DND-41 (cell line): Measurements from ENCODE around the gene RAB4A.

Experiments used
- ATAC-seq: fragments of 200-7000 bp; cut with Tn5 transposase; 3 replicates; pipeline ENCODE4 v1.9.1; 2021; ENCODE audit warnings: low read depth; ENCODE audit not compliant: insufficient read depth
- DNase-seq: peaks from one replicate; pipeline ENCODE4 v3.0.0-alpha.2; 2020
- H2AFZ ChIP-seq: 2 replicates; pipeline ENCODE4 v1.6.0; 2012; ENCODE audit warnings: low read depth, low read length
- H3K27ac ChIP-seq: 2 replicates; pipeline ENCODE4 v1.5.1; 2012; ENCODE audit warnings: low read length, inconsistent platforms
- H3K27me3 ChIP-seq: fragments of 200-600 bp; sonication (generic); 2 replicates; pipeline ENCODE4 v1.6.0; 2012; ENCODE audit warnings: low read length, mild to moderate bottlenecking, inconsistent platforms; ENCODE audit not compliant: insufficient read depth, poor library complexity
- H3K36me3 ChIP-seq: 2 replicates; pipeline ENCODE4 v1.5.1; 2012; ENCODE audit warnings: low read length, inconsistent platforms; ENCODE audit not compliant: insufficient read depth
- H3K4me1 ChIP-seq: 2 replicates; pipeline ENCODE4 v1.5.1; 2012; ENCODE audit warnings: mild to moderate bottlenecking, low read length; ENCODE audit not compliant: insufficient read depth
- H3K4me2 ChIP-seq: 2 replicates; pipeline ENCODE4 v1.6.0; 2012; ENCODE audit warnings: mild to moderate bottlenecking, moderate library complexity, low read length, inconsistent platforms; ENCODE audit not compliant: insufficient read depth
- H3K4me3 ChIP-seq, 2 experiments: fragments of 200-600 bp in 1 of 2; shearing (Covaris generic) in 1 of 2; 2 replicates each; pipeline ENCODE4 v1.5.1; 2012 to 2016; ENCODE audit warnings: inconsistent platforms in 2 of 2, low read length in 2 of 2, mild to moderate bottlenecking in 2 of 2, low read depth in 1 of 2, moderate library complexity in 1 of 2
- H3K79me2 ChIP-seq: 2 replicates; pipeline ENCODE4 v1.6.0; 2012; ENCODE audit warnings: low read length, inconsistent platforms; ENCODE audit not compliant: insufficient read depth
- H3K9ac ChIP-seq: 2 replicates; pipeline ENCODE4 v1.6.0; 2012; ENCODE audit warnings: low read depth, mild to moderate bottlenecking, inconsistent platforms, low read length, moderate library complexity
- H3K9me3 ChIP-seq: 2 replicates; pipeline ENCODE4 v1.5.1; 2012; ENCODE audit warnings: low read length, moderate library complexity, mild to moderate bottlenecking, inconsistent platforms; ENCODE audit not compliant: insufficient read depth, severe bottlenecking
- H4K20me1 ChIP-seq: 2 replicates; pipeline ENCODE4 v1.6.0; 2012; ENCODE audit warnings: low read length; ENCODE audit not compliant: insufficient read depth
- CTCF ChIP-seq: IDR thresholded peaks from 2 replicates; pipeline ENCODE4 v1.5.1; 2012; ENCODE audit warnings: borderline replicate concordance, low read length, moderate library complexity, mild to moderate bottlenecking; ENCODE audit not compliant: poor library complexity, severe bottlenecking; ENCODE audit errors: extremely low read depth
- EZH2 ChIP-seq: IDR thresholded peaks from 3 replicates; pipeline ENCODE4 v1.6.1; 2012; ENCODE audit warnings: borderline replicate concordance, low read depth, mild to moderate bottlenecking, moderate library complexity, low read length, inconsistent platforms; ENCODE audit not compliant: severe bottlenecking

Gene RAB4A

GRCh38 chr1:229238674-229239415 lies 32.1 kb upstream of the RAB4A start:
- H3K27me3 ChIP-seq, result peaks cover 5% of the 10 kb centered on the region
- no peak overlapping the region for H3K4me2 ChIP-seq
- no peaks in the 10 kb centered on the region for H3K79me2 ChIP-seq
- TF ChIP-seq EZH2, result no peak
- TF ChIP-seq CTCF, result no peak
- no peak overlapping the region for H3K4me3 ChIP-seq
- no peaks in the 10 kb centered on the region for H3K4me1 ChIP-seq
- H3K36me3 ChIP-seq, result no peaks in the 10 kb centered on the region
- no peaks in the 10 kb centered on the region for H4K20me1 ChIP-seq
- no peak overlapping the region for H2AFZ ChIP-seq
- ATAC-seq (no peak), DNase-seq (no peak)
- H3K9ac ChIP-seq, result no peak overlapping the region
- H3K9me3 ChIP-seq, result no peaks in the 10 kb centered on the region
- no peak overlapping the region for H3K27ac ChIP-seq

- H3K4me1 ChIP-seq, result no peaks in the 10 kb centered on the region
- no peaks in the 10 kb centered on the region for H4K20me1 ChIP-seq
- H3K4me3 ChIP-seq, result no peak overlapping the region
- ATAC-seq (no peak), DNase-seq (no peak)
- TF ChIP-seq EZH2 (no peak), CTCF (no peak)
- no peaks in the 10 kb centered on the region for H3K79me2 ChIP-seq
- no peaks in the 10 kb centered on the region for H3K36me3 ChIP-seq
- no peaks in the 10 kb centered on the region for H3K9me3 ChIP-seq
- no peak overlapping the region for H3K9ac ChIP-seq
- no peak overlapping the region for H3K4me2 ChIP-seq
- H3K27me3 ChIP-seq, result peaks cover 5% of the 10 kb centered on the region
- H3K27ac ChIP-seq, result no peak overlapping the region
- no peak overlapping the region for H2AFZ ChIP-seq
Observed at GRCh38 chr1:229240532-229240931, 30.4 kb upstream of the RAB4A start.

- H3K4me1 ChIP-seq, result no peaks in the 10 kb centered on the region
- no peaks in the 10 kb centered on the region for H4K20me1 ChIP-seq
- no peak overlapping the region for H3K9ac ChIP-seq
- TF ChIP-seq EZH2 (no peak), CTCF (no peak)
- H3K36me3 ChIP-seq, result no peaks in the 10 kb centered on the region
- DNase-seq (no peak), ATAC-seq (no peak)
- no peak overlapping the region for H3K4me3 ChIP-seq
- no peaks in the 10 kb centered on the region for H3K79me2 ChIP-seq
- no peaks in the 10 kb centered on the region for H3K9me3 ChIP-seq
- H2AFZ ChIP-seq, result no peak overlapping the region
- no peak overlapping the region for H3K27ac ChIP-seq
- H3K27me3 ChIP-seq, result peaks cover 5% of the 10 kb centered on the region
- H3K4me2 ChIP-seq, result no peak overlapping the region
Observed at GRCh38 chr1:229241390-229241789, 29.5 kb upstream of the RAB4A start.
